ENCODE results near the gene CKS1B. TPM values are rescaled to one million over a fixed set of nuclear protein-coding genes. Genes with fewer than 3 reads are reported as not detected.

Gene CKS1B
- total RNA-seq, 1 donor = 23.2 TPM

- H3K9me3 ChIP-seq (ENCODE audit: low read depth, low read length) = no peaks in the 10 kb centered on the region
- peaks cover 18% of the 10 kb centered on the region for H4K20me1 ChIP-seq (ENCODE audit: insufficient read depth, low read length)
- TF ChIP-seq CTCF (IDR thresholded peaks at IDR 0.05; ENCODE audit: extremely low read depth, low read depth, low read length) = no peak
- H3K4me1 ChIP-seq (ENCODE audit: insufficient read depth, low read length) = peaks cover 64% of the 10 kb centered on the region
- peak; percentile 84 for DNase-seq (ENCODE audit: insufficient read length, low spot score, missing footprints)
- H3K27me3 ChIP-seq (ENCODE audit: insufficient read depth, low read length) = no peaks in the 10 kb centered on the region
- no peak overlapping the region for H2AFZ ChIP-seq (ENCODE audit: low read length)
- H3K36me3 ChIP-seq (ENCODE audit: insufficient read depth, low read length) = peaks cover 7% of the 10 kb centered on the region
- H3K4me3 ChIP-seq (ENCODE audit: insufficient read depth, low read length) = peak overlapping the region; percentile 79
- peak overlapping the region; percentile 99 for H3K4me2 ChIP-seq (ENCODE audit: insufficient read depth, low read length)
- H3K79me2 ChIP-seq (ENCODE audit: insufficient read depth, low read length) = peaks cover 54% of the 10 kb centered on the region
- peak overlapping the region; percentile 97 for H3K27ac ChIP-seq (ENCODE audit: low read depth, low read length)
These were observed 1.8 kb upstream of the CKS1B start for GRCh38 chr1:154972517-154973343.

GRCh38 chr1:154973344-154974101, 958 bp upstream of the CKS1B start:
- Histone ChIP-seq H4K20me1 (ENCODE audit: insufficient read depth, low read length) (peaks cover 11% of the 10 kb centered on the region), H3K4me1 (ENCODE audit: insufficient read depth, low read length) (peaks cover 56% of the 10 kb centered on the region), H3K27me3 (ENCODE audit: insufficient read depth, low read length) (no peaks in the 10 kb centered on the region), H3K79me2 (ENCODE audit: insufficient read depth, low read length) (peaks cover 54% of the 10 kb centered on the region), H3K9me3 (ENCODE audit: low read depth, low read length) (no peaks in the 10 kb centered on the region), H3K4me3 (ENCODE audit: insufficient read depth, low read length) (peak overlapping the region; percentile 79), H3K36me3 (ENCODE audit: insufficient read depth, low read length) (peaks cover 8% of the 10 kb centered on the region), H2AFZ (ENCODE audit: low read length) (no peak overlapping the region), H3K4me2 (ENCODE audit: insufficient read depth, low read length) (peak overlapping the region; percentile 99), H3K27ac (ENCODE audit: low read depth, low read length) (peak overlapping the region; percentile 97)
- TF ChIP-seq CTCF (IDR thresholded peaks at IDR 0.05; ENCODE audit: extremely low read depth, low read depth, low read length) = no peak
- peak; percentile 91 for DNase-seq (ENCODE audit: insufficient read length, low spot score, missing footprints)

- H3K9me3 ChIP-seq (ENCODE audit: low read depth, low read length) = no peaks in the 10 kb centered on the region
- peak overlapping the region; percentile 79 for H3K4me3 ChIP-seq (ENCODE audit: insufficient read depth, low read length)
- peak overlapping the region; percentile 99 for H3K4me2 ChIP-seq (ENCODE audit: insufficient read depth, low read length)
- H3K27ac ChIP-seq (ENCODE audit: low read depth, low read length) = peak overlapping the region; percentile 97
- no peak for TF ChIP-seq CTCF (IDR thresholded peaks at IDR 0.05; ENCODE audit: extremely low read depth, low read depth, low read length)
- peak overlapping the region; percentile 89 for H2AFZ ChIP-seq (ENCODE audit: low read length)
- H3K27me3 ChIP-seq (ENCODE audit: insufficient read depth, low read length) = no peaks in the 10 kb centered on the region
- H3K4me1 ChIP-seq (ENCODE audit: insufficient read depth, low read length) = peaks cover 46% of the 10 kb centered on the region
- H3K79me2 ChIP-seq (ENCODE audit: insufficient read depth, low read length) = peaks cover 44% of the 10 kb centered on the region
- peak; percentile 93 for DNase-seq (ENCODE audit: insufficient read length, low spot score, missing footprints)
- H3K36me3 ChIP-seq (ENCODE audit: insufficient read depth, low read length) = peaks cover 9% of the 10 kb centered on the region
- no peaks in the 10 kb centered on the region for H4K20me1 ChIP-seq (ENCODE audit: insufficient read depth, low read length)
These were observed 427 bp downstream of the CKS1B start for GRCh38 chr1:154974808-154975408.
